Measurements from ENCODE around the gene CCN2.
"Not testable (repeated sequence)": the region's sequence is repeated elsewhere in the genome, so short reads cannot be mapped to it uniquely, and the experiment has no call there.

The CCN2 gene

DNA sequence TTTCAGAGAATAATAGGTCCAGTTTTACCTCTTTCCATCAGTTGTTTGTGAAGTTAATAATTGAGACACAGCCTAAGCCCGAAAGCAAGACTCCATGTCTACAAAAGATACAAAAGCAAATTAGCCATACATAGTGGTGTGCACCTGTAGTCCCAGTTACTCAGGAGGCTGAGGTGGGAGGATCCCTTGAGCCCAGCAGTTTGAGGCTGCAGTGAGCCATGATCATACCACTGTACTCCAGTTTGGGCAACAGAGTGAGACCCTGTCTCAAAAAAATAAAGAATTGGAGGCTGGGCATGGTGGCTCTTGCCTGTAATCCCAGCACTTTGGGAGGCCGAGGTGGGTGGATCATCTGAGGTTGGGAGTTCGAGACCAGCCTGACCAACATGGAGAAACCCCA lies 42.4 kb downstream of the CCN2 start:
- DNase-seq, result not testable (repeated sequence)

DNA sequence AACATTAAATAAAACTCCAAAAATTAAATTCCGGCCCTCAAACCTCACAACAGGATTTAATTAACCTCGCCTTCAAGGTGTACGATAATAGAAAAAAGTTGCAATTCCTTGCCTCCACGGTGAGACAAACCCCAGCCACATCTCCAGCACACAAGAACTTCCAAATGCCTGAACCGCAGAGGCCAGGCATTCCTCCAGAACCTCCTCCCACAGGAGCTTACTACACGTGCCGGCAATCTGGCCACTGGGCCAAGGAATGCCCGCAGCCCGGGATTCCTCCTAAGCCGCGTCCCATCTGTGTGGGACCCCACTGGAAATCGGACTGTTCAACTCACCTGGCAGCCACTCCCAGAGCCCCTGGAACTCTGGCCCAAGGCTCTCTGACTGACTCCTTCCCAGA lies 47.4 kb downstream of the CCN2 start:
- not testable (repeated sequence) for DNase-seq

DNA sequence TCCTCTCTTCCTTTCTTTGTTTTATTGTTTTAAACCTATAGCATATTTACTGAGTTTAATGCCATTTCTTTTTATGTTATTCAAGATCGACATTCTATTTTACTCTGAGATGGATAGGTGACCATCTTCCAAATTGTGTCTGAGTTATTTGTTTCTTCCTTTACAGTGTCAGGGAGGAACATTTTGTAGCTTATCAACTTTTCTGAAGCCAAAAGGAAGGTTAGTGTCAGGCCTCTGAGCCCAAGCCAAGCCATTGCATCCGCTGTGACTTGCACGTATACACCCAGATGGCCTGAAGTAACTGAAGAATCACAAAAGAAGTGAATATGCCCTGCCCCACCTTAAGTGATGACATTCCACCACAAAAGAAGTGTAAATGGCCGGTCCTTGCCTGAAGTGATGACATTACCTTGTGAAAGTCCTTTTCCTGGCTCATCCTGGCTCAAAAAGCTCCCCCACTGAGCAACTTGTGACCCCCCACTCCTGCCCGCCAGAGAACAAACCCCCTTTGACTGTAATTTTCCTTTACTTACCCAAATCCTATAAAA lies 49.8 kb downstream of the CCN2 start:
- not testable (repeated sequence) for DNase-seq

DNA sequence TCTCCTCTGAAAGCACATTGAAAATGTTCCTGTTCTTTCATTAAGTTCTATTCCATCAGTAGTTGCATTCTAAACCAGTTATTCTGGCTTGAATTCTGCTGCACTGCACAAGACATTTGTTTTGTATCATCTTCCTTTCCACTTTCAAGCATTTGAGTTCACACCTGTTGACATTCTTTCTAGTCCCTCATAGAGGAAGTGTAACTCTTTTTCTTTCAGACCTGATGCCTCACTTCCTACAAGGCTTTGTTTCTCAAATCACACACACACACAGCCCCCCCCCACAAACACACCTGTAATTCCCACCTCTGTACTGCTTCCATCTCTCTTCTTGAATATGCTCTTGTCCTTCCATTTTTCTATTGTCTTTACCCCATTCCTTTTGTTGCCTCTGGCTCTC lies 50.9 kb downstream of the CCN2 start:
- no peak for DNase-seq

DNA sequence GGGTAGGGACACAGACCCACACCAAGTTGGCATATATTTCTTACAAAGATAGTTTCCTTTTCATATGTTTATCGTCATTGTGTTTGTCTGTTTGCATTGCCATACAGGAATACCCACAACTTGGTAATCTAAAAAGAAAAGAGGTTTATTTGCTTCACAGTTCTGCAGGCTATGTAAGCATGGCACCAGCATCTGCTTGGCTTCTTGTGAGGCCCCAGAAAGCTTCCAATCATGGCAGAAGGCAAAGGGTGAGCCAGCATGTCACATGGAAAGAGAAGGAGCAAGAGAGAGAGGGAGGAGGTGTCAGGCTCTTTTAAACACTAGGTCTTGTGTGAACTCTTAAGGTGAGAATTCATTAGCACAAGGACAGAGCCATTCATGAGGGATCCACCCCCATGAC lies 52.5 kb downstream of the CCN2 start:
- no peak for DNase-seq
